RWPE2 (cell line): ENCODE measurements around the gene NLRP3.
A peak's percentile ranks its signal among the peaks of the same experiment; 100 is the strongest.

Experiments used
- ATAC-seq: fragments of 200-7000 bp; cut with Tn5 transposase; 3 replicates; pipeline ENCODE4 v1.9.1; 2021; ENCODE audit warnings: low read depth
- DNase-seq: peaks from one replicate; pipeline ENCODE4 v3.0.0-alpha.2; 2020; ENCODE audit warnings: low spot score
- H3K27ac ChIP-seq: fragments of 450-650 bp; 2 replicates; pipeline ENCODE4 v1.5.1; 2017; ENCODE audit warnings: mild to moderate bottlenecking; ENCODE audit not compliant: poor library complexity, severe bottlenecking
- H3K27me3 ChIP-seq: fragments of 250-450 bp; sonication (Bioruptor Pico); 2 replicates; pipeline ENCODE4 v1.5.1; 2021; ENCODE audit warnings: mild to moderate bottlenecking, moderate library complexity; ENCODE audit not compliant: insufficient read depth, poor library complexity, severe bottlenecking
- H3K36me3 ChIP-seq: fragments of 250-450 bp; sonication (Bioruptor Pico); 2 replicates; pipeline ENCODE4 v1.5.1; 2020; ENCODE audit warnings: low read depth, mild to moderate bottlenecking, moderate library complexity
- H3K4me1 ChIP-seq: fragments of 250-450 bp; sonication (Bioruptor Pico); 2 replicates; pipeline ENCODE4 v1.5.1; 2021; ENCODE audit warnings: mild to moderate bottlenecking, moderate library complexity; ENCODE audit not compliant: insufficient read depth, poor library complexity, severe bottlenecking
- H3K4me3 ChIP-seq: fragments of 250-450 bp; sonication (Bioruptor Pico); 2 replicates; pipeline ENCODE4 v1.5.1; 2021; ENCODE audit warnings: mild to moderate bottlenecking, moderate library complexity; ENCODE audit not compliant: severe bottlenecking
- H3K9me3 ChIP-seq: fragments of 250-450 bp; sonication (Bioruptor Pico); 2 replicates; pipeline ENCODE4 v1.5.1; 2021; ENCODE audit warnings: mild to moderate bottlenecking, moderate library complexity; ENCODE audit not compliant: severe bottlenecking
- TF ChIP-seq, protein P1 (sequence below): fragments of 450-650 bp; IDR thresholded peaks from one replicate; pipeline ENCODE4 v1.5.1; 2017; ENCODE audit warnings: mild to moderate bottlenecking, moderate library complexity; ENCODE audit not compliant: poor library complexity, severe bottlenecking

NLRP3 gene

DNA sequence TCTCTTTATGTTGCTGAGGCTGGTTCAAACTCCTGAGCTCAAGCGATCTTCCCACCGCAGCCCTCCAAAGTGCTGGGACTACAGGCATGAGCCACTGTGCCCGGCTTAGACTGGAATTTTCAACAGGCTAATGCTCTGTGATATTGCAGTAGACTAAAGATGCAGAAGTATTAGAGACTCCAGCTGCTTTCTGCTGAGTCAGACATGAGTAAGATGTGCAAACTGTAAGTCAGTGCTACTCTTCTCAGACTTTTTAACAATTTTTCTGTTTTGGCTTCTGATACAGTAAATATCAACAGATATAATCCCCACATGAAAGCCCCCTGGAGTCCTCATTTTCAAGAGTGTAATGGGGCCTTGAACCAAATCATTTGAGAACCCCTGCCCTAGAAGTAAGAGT, 29.3 kb upstream of the NLRP3 start:
- H3K4me1 ChIP-seq: peaks cover 5% of the 10 kb centered on the region
- H3K36me3 ChIP-seq: no peaks in the 10 kb centered on the region
- no peaks in the 10 kb centered on the region for H3K9me3 ChIP-seq
- H3K27me3 ChIP-seq: no peaks in the 10 kb centered on the region
- ATAC-seq: peak; percentile 75
- DNase-seq: no peak
- TF ChIP-seq, protein P1, sequence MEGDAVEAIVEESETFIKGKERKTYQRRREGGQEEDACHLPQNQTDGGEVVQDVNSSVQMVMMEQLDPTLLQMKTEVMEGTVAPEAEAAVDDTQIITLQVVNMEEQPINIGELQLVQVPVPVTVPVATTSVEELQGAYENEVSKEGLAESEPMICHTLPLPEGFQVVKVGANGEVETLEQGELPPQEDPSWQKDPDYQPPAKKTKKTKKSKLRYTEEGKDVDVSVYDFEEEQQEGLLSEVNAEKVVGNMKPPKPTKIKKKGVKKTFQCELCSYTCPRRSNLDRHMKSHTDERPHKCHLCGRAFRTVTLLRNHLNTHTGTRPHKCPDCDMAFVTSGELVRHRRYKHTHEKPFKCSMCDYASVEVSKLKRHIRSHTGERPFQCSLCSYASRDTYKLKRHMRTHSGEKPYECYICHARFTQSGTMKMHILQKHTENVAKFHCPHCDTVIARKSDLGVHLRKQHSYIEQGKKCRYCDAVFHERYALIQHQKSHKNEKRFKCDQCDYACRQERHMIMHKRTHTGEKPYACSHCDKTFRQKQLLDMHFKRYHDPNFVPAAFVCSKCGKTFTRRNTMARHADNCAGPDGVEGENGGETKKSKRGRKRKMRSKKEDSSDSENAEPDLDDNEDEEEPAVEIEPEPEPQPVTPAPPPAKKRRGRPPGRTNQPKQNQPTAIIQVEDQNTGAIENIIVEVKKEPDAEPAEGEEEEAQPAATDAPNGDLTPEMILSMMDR: no peak
- H3K27ac ChIP-seq: no peak overlapping the region
- H3K4me3 ChIP-seq: no peak overlapping the region

DNA sequence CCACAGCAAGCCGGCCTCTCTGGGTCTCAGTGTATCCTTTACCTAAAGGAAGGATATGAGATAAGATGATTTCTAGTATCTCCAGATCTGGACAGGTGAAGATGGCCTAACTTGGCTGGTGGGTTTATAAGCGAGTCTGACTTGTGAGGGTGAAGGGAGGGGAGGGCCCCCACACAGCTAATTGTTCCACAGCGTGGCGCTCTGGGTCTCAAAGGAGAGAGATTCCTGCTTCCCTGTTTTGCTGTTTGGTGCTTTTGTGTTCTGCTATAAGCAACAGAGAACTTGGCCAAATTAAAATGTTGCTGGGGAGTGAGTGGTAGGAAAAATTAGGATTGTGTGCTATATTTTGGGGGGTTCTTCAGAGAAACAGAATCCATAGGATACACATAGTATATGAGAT, 28.9 kb upstream of the NLRP3 start:
- DNase-seq (no peak), ATAC-seq (peak; percentile 15; the same call in 1 of the 3 replicates)
- TF ChIP-seq, protein P1: no peak
- Histone ChIP-seq H3K9me3 (no peaks in the 10 kb centered on the region), H3K27ac (no peak overlapping the region), H3K4me3 (no peak overlapping the region), H3K27me3 (no peaks in the 10 kb centered on the region), H3K36me3 (no peaks in the 10 kb centered on the region), H3K4me1 (peaks cover 5% of the 10 kb centered on the region)

DNA sequence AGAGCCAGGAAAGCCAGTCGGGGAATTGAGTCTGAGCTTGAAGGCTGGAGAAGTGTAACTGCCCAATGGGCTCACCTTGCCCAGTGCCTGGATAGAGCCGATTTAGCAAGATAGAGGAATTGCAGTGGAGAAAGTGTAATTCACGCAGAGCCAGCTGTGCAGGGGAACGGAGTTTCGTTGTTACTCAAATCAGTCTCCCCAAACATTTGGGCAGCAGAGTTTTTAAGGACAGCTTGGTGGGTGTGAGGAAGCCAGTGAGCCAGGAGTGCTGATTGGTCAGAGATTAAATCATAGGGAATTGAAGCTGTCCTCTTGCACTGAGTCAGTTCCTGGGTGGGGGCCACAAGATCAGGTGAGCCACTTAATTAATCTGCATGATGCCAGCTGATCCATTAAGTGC, 28.4 kb upstream of the NLRP3 start:
- Histone ChIP-seq H3K36me3 (no peaks in the 10 kb centered on the region), H3K27ac (no peak overlapping the region), H3K4me1 (peaks cover 5% of the 10 kb centered on the region), H3K9me3 (no peaks in the 10 kb centered on the region), H3K27me3 (no peaks in the 10 kb centered on the region), H3K4me3 (no peak overlapping the region)
- DNase-seq (no peak), ATAC-seq (no peak)
- TF ChIP-seq, protein P1: no peak

DNA sequence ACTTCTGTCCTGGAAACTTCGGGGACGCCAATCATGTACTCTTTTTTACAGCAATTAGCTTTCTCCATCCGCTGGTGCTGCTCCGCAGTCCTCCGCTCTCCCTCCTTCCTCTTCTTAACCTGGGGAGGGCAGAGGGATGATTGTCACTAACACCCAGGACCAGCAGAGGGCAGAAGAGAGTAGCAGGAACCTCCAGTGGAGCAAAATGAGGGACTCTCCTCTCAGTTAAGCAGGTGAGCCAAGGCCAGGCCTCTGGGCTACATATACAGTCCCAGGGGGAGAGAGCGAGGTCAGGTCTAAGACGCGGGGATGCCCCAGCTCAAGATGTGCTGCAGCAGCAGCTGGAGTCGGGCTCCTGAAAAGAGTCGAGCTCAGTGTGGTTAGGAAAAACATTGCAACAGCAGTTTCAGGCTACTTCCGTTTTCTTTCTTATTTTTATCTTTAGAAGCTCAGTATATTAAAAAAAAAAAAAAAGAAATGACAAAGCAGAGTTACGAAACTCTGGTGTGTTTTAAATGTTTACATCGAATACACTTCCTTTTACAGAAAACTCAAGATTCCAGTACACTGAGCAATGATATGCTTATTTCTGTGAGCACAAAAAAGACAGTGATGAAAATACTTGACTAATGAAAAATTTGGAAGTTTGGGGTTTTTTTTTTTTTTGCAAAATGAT, 25.7 kb upstream of the NLRP3 start:
- Histone ChIP-seq H3K27me3 (no peaks in the 10 kb centered on the region), H3K4me1 (peaks cover 5% of the 10 kb centered on the region), H3K27ac (no peak overlapping the region), H3K4me3 (no peak overlapping the region), H3K9me3 (no peaks in the 10 kb centered on the region), H3K36me3 (no peaks in the 10 kb centered on the region)
- ATAC-seq (peak; percentile 83), DNase-seq (no peak)
- TF ChIP-seq, protein P1: peak; percentile 80

DNA sequence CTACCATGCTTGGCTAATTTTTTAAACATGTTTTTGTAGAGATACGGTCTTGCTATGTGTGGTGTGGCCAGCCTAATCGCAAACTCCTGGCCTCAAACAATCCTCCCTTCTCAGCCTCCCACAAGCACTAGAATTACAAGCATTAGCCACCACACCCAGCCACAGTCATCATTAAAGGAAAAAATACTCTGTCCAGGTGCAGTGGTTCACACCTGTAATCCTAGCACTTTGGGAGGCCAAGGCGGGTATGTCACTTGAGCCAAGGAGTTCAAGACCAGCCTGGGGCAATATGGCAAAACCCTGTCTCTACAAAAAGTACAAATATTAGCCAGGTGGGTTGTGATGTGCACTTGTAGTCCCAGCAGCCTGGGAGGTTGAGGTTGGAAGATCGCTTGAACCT, 25.0 kb upstream of the NLRP3 start:
- Histone ChIP-seq H3K4me1 (peaks cover 5% of the 10 kb centered on the region), H3K36me3 (no peaks in the 10 kb centered on the region), H3K9me3 (no peaks in the 10 kb centered on the region), H3K4me3 (no peak overlapping the region), H3K27me3 (no peaks in the 10 kb centered on the region), H3K27ac (no peak overlapping the region)
- TF ChIP-seq, protein P1: no peak
- no peak for ATAC-seq
- no peak for DNase-seq
